Prostate gland (tissue), 2 donors: ENCODE measurements around the gene NAGA. TPM values are rescaled to one million over a fixed set of nuclear protein-coding genes. Genes with fewer than 3 reads are reported as not detected.

Experiments used
- DNase-seq: peaks from one replicate; pipeline ENCODE4 v3.0.0-alpha.2; 2019; ENCODE audit warnings: low spot score
- H3K27ac ChIP-seq, 2 donors: fragments of 200-600 bp; sonication (generic); 2 replicates each; pipeline ENCODE4 v1.5.1; 2017 to 2019
- H3K27me3 ChIP-seq: fragments of 200-600 bp; sonication (generic); replicated peaks from 2 replicates; pipeline ENCODE4 v1.5.1; 2019; ENCODE audit not compliant: insufficient read depth
- H3K36me3 ChIP-seq, 2 donors: fragments of 200-600 bp; sonication (generic); 1 replicate in 1 of 2; 2 replicates in 1 of 2; pipeline versions ENCODE4 v1.5.1 to v1.8.1; 2017 to 2019
- H3K4me1 ChIP-seq: fragments of 200-600 bp; sonication (generic); replicated peaks from 2 replicates; pipeline ENCODE4 v1.5.1; 2019
- H3K4me3 ChIP-seq, 2 donors: fragments of 200-600 bp; sonication (generic); 2 replicates each; pipeline ENCODE4 v1.5.1; 2017 to 2019
- H3K9me3 ChIP-seq: fragments of 200-600 bp; sonication (generic); 2 replicates; pipeline ENCODE4 v1.5.1; 2017
- CTCF ChIP-seq, 4 experiments: fragments of 200-600 bp in 2 of 4; fragments of 450-650 bp in 2 of 4; sonication (generic) in 2 of 4; IDR thresholded peaks; 1 replicate in 3 of 4; 2 replicates in 1 of 4; pipeline ENCODE4 v1.5.1; 2016 to 2019; ENCODE audit warnings: antibody characterized with exemption in 4 of 4, mild to moderate bottlenecking in 2 of 4, moderate library complexity in 2 of 4
- POLR2A ChIP-seq: fragments of 450-650 bp; IDR thresholded peaks from one replicate; pipeline ENCODE4 v1.6.1; 2016; ENCODE audit warnings: antibody characterized with exemption, mild to moderate bottlenecking
- POLR2AphosphoS5 ChIP-seq: sonication (generic); formaldehyde crosslinking; IDR thresholded peaks from one replicate; pipeline ENCODE4 v1.6.1; 2017; ENCODE audit warnings: antibody characterized with exemption
- WGBS: methylation state at CpG from one replicate; pipeline ENCODE4 v1.1.5; 2018; 5-methylcytosine and 5-hydroxymethylcytosine counted together
- intact Hi-C: fragments of 100-400 bp; cut with DNase I; formaldehyde crosslinking; loops from one replicate; pipeline ENCODE4 v1.14.2; 2022
- total RNA-seq, 2 donors: library from RNA; depleted of rRNA; stranded (reverse); fragments of >200 nt; gene quantifications; one replicate each; pipeline ENCODE4 v1.1.0, GENCODE V29; 2016

NAGA gene
- total RNA-seq, 2 donors from 2014 or later, result 41.5 to 47.1 TPM

- Histone ChIP-seq H3K27ac (no peak overlapping the region), H3K4me1 (peaks cover 9% of the 10 kb centered on the region), H3K36me3 (no peaks in the 10 kb centered on the region), H3K9me3 (no peaks in the 10 kb centered on the region), H3K27me3 (no peaks in the 10 kb centered on the region), H3K4me3 (no peak overlapping the region)
- intact Hi-C loops, result no loop called here
- TF ChIP-seq POLR2A, result no peak
- no peak for TF ChIP-seq CTCF (IDR thresholded peaks at IDR 0.05)
- TF ChIP-seq POLR2AphosphoS5, result no peak
- no peak for DNase-seq
- 96% methylated on average over 10 of the region's 10 CpGs for WGBS
Observed at GRCh38 chr22:42066937-42067336, 3.7 kb downstream of the NAGA start.

- 97% methylated on average over 7 of the region's 7 CpGs for WGBS
Observed at GRCh38 chr22:42066126-42066761, 4.4 kb downstream of the NAGA start.

GRCh38 chr22:42065438-42066125 is 5.0 kb downstream of the NAGA start:
- intact Hi-C loops, result no loop called here
- Histone ChIP-seq H3K9me3 (no peaks in the 10 kb centered on the region), H3K4me1 (no peaks in the 10 kb centered on the region), H3K27ac (no peak overlapping the region), H3K4me3 (no peak overlapping the region), H3K27me3 (no peaks in the 10 kb centered on the region), H3K36me3 (peaks cover 0 to 2% of the 10 kb centered on the region in 2 donors)
- DNase-seq, result no peak
- no peak for TF ChIP-seq CTCF (IDR thresholded peaks at IDR 0.05)
- TF ChIP-seq POLR2AphosphoS5, result no peak
- no peak for TF ChIP-seq POLR2A
- 89% methylated on average over 13 of the region's 13 CpGs for WGBS

More at GRCh38 chr22:42066126-42066761, 4.4 kb downstream of the NAGA start:
- Histone ChIP-seq H3K4me1 (peaks cover 2% of the 10 kb centered on the region), H3K27me3 (no peaks in the 10 kb centered on the region), H3K27ac (no peak overlapping the region), H3K9me3 (no peaks in the 10 kb centered on the region), H3K4me3 (no peak overlapping the region), H3K36me3 (no peaks in the 10 kb centered on the region)
- DNase-seq, result no peak
- TF ChIP-seq POLR2A (no peak), CTCF (IDR thresholded peaks at IDR 0.05) (no peak), POLR2AphosphoS5 (no peak)
- intact Hi-C loops, result no loop called here

GRCh38 chr22:42064629-42065028 is 6.0 kb downstream of the NAGA start:
- Histone ChIP-seq H3K27me3 (no peaks in the 10 kb centered on the region), H3K9me3 (no peaks in the 10 kb centered on the region), H3K4me1 (no peaks in the 10 kb centered on the region), H3K27ac (no peak overlapping the region), H3K4me3 (no peak overlapping the region), H3K36me3 (peaks cover 0 to 11% of the 10 kb centered on the region in 2 donors)
- TF ChIP-seq POLR2A (no peak), POLR2AphosphoS5 (no peak), CTCF (IDR thresholded peaks at IDR 0.05) (no peak)
- DNase-seq, result no peak
- WGBS, result 87% methylated on average over 1 of the region's 1 CpG
- intact Hi-C loops, result no loop called here
